Ovary (tissue), 3 donors: ENCODE measurements around the gene KIAA0930.

Experiments
- CTCF ChIP-seq, 3 donors: fragments of 450-650 bp in 2 of 3; fragments of 200-600 bp in 1 of 3; IDR thresholded peaks; one replicate each; pipeline versions ENCODE4 v1.5.1 to v1.8.0; 2016 to 2022; ENCODE audit warnings: antibody characterized with exemption in 3 of 3, mild to moderate bottlenecking in 1 of 3
- POLR2A ChIP-seq: fragments of 450-650 bp; IDR thresholded peaks from one replicate; pipeline ENCODE4 v1.6.1; 2017; ENCODE audit warnings: antibody characterized with exemption, mild to moderate bottlenecking, moderate library complexity
- donor health status: DM: no; HTN: no; CAD: no.

- TF ChIP-seq CTCF (IDR thresholded peaks at IDR 0.05): no peak
- TF ChIP-seq POLR2A: no peak
Observed at GRCh38 chr22:45281010-45281409, 40.3 kb upstream of the KIAA0930 start.
